Smooth muscle cell (in vitro differentiated cells): Measurements from ENCODE around the gene SMIM32. TPM values are rescaled to one million over a fixed set of nuclear protein-coding genes. Genes with fewer than 3 reads are reported as not detected.
A peak's percentile ranks its signal among the peaks of the same experiment; 100 is the strongest.

ENCODE experiments used
- DNase-seq: peaks from one replicate; lab custom pipeline; 2025; ENCODE audit not compliant: unreplicated experiment; lab: John Stamatoyannopoulos, UW
- H2AFZ ChIP-seq: fragments of 200-600 bp; sonication (generic); 2 replicates; pipeline ENCODE4 v1.6.0; 2016; ENCODE audit warnings: antibody characterized with exemption, low read depth, mild to moderate bottlenecking
- H3F3A ChIP-seq: fragments of 200-600 bp; sonication (generic); 2 replicates; pipeline ENCODE4 v1.6.0; 2017; ENCODE audit warnings: antibody characterized with exemption, low read depth
- H3K27ac ChIP-seq: fragments of 200-600 bp; sonication (generic); 2 replicates; pipeline ENCODE4 v1.5.1; 2016; ENCODE audit warnings: low read depth, mild to moderate bottlenecking
- H3K27me3 ChIP-seq: fragments of 200-600 bp; sonication (generic); 2 replicates; pipeline ENCODE4 v1.6.1; 2016; ENCODE audit warnings: low read depth, mild to moderate bottlenecking
- H3K36me3 ChIP-seq: fragments of 200-600 bp; sonication (generic); 2 replicates; pipeline ENCODE4 v1.5.1; 2016; ENCODE audit warnings: low read depth
- H3K4me1 ChIP-seq: fragments of 200-600 bp; sonication (generic); 2 replicates; pipeline ENCODE4 v1.5.1; 2016; ENCODE audit warnings: low read depth
- H3K4me2 ChIP-seq: fragments of 200-600 bp; sonication (generic); 2 replicates; pipeline ENCODE4 v1.6.0; 2016; ENCODE audit warnings: mild to moderate bottlenecking
- H3K4me3 ChIP-seq: fragments of 200-600 bp; sonication (generic); 2 replicates; pipeline ENCODE4 v1.5.1; 2016; ENCODE audit warnings: mild to moderate bottlenecking
- H3K79me2 ChIP-seq: fragments of 200-600 bp; sonication (generic); 2 replicates; pipeline ENCODE4 v1.6.0; 2016; ENCODE audit warnings: low read depth, mild to moderate bottlenecking
- H3K9ac ChIP-seq: fragments of 200-600 bp; sonication (generic); 2 replicates; pipeline ENCODE4 v1.6.0; 2016; ENCODE audit warnings: low read depth
- H3K9me3 ChIP-seq: fragments of 200-600 bp; sonication (generic); replicated peaks from 2 replicates; pipeline ENCODE4 v1.5.1; 2016; ENCODE audit warnings: low read depth
- H4K20me1 ChIP-seq: fragments of 200-600 bp; sonication (generic); 2 replicates; pipeline ENCODE4 v1.6.0; 2016; ENCODE audit warnings: low read depth
- CTCF ChIP-seq: fragments of 200-600 bp; sonication (generic); IDR thresholded peaks from 2 replicates; pipeline ENCODE4 v1.5.1; 2017; ENCODE audit warnings: borderline replicate concordance, mild to moderate bottlenecking, antibody characterized with exemption; ENCODE audit not compliant: insufficient read depth, poor library complexity, severe bottlenecking
- WGBS: methylation state at CpG from one replicate; pipeline ENCODE4 v1.1.7; 2016; ENCODE audit warnings: low lambda C conversion rate; 5-methylcytosine and 5-hydroxymethylcytosine counted together
- polyA plus RNA-seq: library from polyadenylated mRNA; unstranded; fragments of >200 nt; fragmentation: Nextera tagmentation; extraction: Ambion mirVana; gene quantifications from 2 replicates; pipeline ENCODE4 v1.2.1, GENCODE V29; 2016
- total RNA-seq: library from RNA; depleted of rRNA; stranded (reverse); fragments of >200 nt; gene quantifications from 2 replicates; pipeline ENCODE4 v1.2.3, GENCODE V29; 2014

SMIM32 gene
- total RNA-seq (1.5 and 1.9 TPM in 2 replicates), polyA plus RNA-seq (0.24 and 2.2 TPM in 2 replicates)

GRCh38 chr5:136192526-136193321 is at the start of gene SMIM32:
Gene SMIM32 (minus strand): TSS chr5:136193162. CDS start chr5:136192524, 638 bp downstream.
- H3K36me3 ChIP-seq = no peaks in the 10 kb centered on the region
- peaks cover 41% of the 10 kb centered on the region for H3K27me3 ChIP-seq
- H3K9me3 ChIP-seq = no peaks in the 10 kb centered on the region
- H4K20me1 ChIP-seq = peaks cover 25% of the 10 kb centered on the region
- H3K4me3 ChIP-seq = peak within 1 kb of the TSS; percentile 58
- TF ChIP-seq CTCF = no peak
- H2AFZ ChIP-seq = no peak within 1 kb of the TSS
- H3K9ac ChIP-seq = no peak within 1 kb of the TSS
- H3F3A ChIP-seq = no peaks in the 10 kb centered on the region
- no peaks in the 10 kb centered on the region for H3K79me2 ChIP-seq
- peaks cover 17% of the 10 kb centered on the region for H3K4me1 ChIP-seq
- H3K4me2 ChIP-seq = peak within 1 kb of the TSS; percentile 99
- under 1% methylated on average over 73 of the region's 81 CpGs for WGBS
- no peak for DNase-seq
- no peak within 1 kb of the TSS for H3K27ac ChIP-seq

DNA sequence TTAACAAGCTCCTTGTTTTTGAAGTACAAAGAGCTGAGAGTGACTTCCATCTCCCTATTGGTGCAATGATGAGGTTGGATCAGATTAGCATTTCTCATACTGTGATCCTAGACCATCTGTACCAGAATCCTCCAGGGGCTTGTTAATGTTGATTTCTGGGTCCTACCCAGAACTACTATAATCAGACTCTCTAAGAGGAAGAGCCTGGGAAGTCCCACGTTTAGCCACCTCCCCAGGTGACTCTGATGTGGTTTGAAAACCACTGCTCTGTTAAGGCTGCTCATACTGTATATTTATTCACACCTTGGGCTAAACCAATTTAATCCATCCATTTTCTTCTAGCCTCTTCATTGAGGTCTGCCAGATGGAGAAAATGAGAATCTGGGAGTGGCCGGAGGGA is 49.6 kb upstream of the SMIM32 start:
- no peaks in the 10 kb centered on the region for H3K9me3 ChIP-seq
- DNase-seq = no peak
- no peak for TF ChIP-seq CTCF

GRCh38 chr5:136242136-136242535 is 49.2 kb upstream of the SMIM32 start:
- H3K79me2 ChIP-seq = no peaks in the 10 kb centered on the region
- H4K20me1 ChIP-seq = no peaks in the 10 kb centered on the region
- TF ChIP-seq CTCF = no peak
- no peak overlapping the region for H2AFZ ChIP-seq
- no peak overlapping the region for H3K4me3 ChIP-seq
- no peak overlapping the region for H3K9ac ChIP-seq
- H3K9me3 ChIP-seq = no peaks in the 10 kb centered on the region
- 81% methylated on average over 1 of the region's 1 CpG for WGBS
- no peak overlapping the region for H3K4me2 ChIP-seq
- no peak for DNase-seq
- no peaks in the 10 kb centered on the region for H3K36me3 ChIP-seq
- no peak overlapping the region for H3K27ac ChIP-seq
- no peaks in the 10 kb centered on the region for H3K27me3 ChIP-seq
- H3F3A ChIP-seq = no peaks in the 10 kb centered on the region
- no peaks in the 10 kb centered on the region for H3K4me1 ChIP-seq

More for the DNA sequence above, 49.6 kb upstream of the SMIM32 start:
- H3F3A ChIP-seq = no peaks in the 10 kb centered on the region
- no peak overlapping the region for H3K4me2 ChIP-seq
- no peaks in the 10 kb centered on the region for H3K27me3 ChIP-seq
- H3K27ac ChIP-seq = no peak overlapping the region
- H3K79me2 ChIP-seq = no peaks in the 10 kb centered on the region
- no peaks in the 10 kb centered on the region for H4K20me1 ChIP-seq
- WGBS = 89% methylated on average over 2 of the region's 2 CpGs
- H3K36me3 ChIP-seq = no peaks in the 10 kb centered on the region
- H2AFZ ChIP-seq = no peak overlapping the region
- H3K9ac ChIP-seq = no peak overlapping the region
- no peak overlapping the region for H3K4me3 ChIP-seq
- H3K4me1 ChIP-seq = no peaks in the 10 kb centered on the region

- Histone ChIP-seq H4K20me1 (no peaks in the 10 kb centered on the region), H3K4me3 (no peak overlapping the region), H3K27me3 (no peaks in the 10 kb centered on the region), H3F3A (no peaks in the 10 kb centered on the region), H3K79me2 (no peaks in the 10 kb centered on the region), H3K36me3 (no peaks in the 10 kb centered on the region), H3K9ac (no peak overlapping the region), H2AFZ (no peak overlapping the region), H3K27ac (no peak overlapping the region), H3K9me3 (no peaks in the 10 kb centered on the region), H3K4me2 (no peak overlapping the region), H3K4me1 (no peaks in the 10 kb centered on the region)
- 91% methylated on average over 4 of the region's 4 CpGs for WGBS
- DNase-seq = no peak
- TF ChIP-seq CTCF = no peak
These were observed 47.9 kb upstream of the SMIM32 start for GRCh38 chr5:136240894-136241293.
